NCI-H2081 treated with DMSO at 0.1 percent for 48 hours (cell line): ENCODE data around the gene CAPN2.
A peak's percentile ranks its signal among the peaks of the same experiment; 100 is the strongest.

Experiments used
- DNase-seq: peaks from one replicate; lab custom pipeline; 2025; lab: John Stamatoyannopoulos, UW

Gene CAPN2

DNA sequence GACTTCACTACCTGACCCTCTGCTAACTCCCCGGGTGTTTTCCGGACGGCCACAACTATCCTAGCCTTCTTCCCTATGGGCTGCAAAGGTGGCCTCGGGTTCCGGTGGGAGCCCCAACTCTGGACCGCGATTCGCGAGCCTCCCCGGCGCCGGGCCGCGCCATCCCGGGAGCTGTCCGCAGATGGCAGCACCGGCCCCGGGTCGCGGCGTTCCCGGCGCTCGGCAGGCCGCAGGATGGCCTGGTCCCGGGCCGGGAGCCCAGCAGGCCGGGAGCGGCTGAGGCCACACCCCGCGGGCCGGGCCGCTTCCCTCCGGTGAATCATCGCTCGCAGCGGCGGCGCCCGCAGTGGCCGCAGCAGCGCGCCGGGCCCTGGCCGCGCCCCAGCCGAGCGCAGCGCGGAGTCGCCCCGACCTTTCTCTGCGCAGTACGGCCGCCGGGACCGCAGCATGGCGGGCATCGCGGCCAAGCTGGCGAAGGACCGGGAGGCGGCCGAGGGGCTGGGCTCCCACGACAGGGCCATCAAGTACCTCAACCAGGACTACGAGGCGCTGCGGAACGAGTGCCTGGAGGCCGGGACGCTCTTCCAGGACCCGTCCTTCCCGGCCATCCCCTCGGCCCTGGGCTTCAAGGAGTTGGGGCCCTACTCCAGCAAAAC, at the start of gene CAPN2:
Gene CAPN2 (plus strand): TSS at position 346 of the 656 bp plus-strand sequence. CDS start 102 bp downstream, at position 448.
- no peak for DNase-seq

DNA sequence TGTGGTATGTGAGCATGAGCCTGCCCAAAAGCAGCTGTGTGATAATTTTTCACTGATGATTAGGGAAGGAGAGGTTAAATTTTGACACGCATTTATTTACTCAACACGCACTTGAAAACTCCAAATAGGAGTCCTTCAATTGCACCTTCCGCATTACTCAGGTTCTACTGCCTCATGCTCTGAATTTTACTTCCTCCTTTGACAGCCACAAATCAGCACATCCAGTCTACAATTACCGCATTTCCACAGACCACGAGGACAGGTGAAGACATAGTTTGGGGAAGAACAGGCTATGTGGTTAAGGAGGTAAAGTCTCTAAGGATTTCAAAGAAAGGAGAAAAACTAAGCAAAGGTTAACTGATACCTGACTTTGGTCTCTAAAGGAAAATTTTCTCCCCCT, 49.4 kb upstream of the CAPN2 start:
- DNase-seq: no peak

DNA sequence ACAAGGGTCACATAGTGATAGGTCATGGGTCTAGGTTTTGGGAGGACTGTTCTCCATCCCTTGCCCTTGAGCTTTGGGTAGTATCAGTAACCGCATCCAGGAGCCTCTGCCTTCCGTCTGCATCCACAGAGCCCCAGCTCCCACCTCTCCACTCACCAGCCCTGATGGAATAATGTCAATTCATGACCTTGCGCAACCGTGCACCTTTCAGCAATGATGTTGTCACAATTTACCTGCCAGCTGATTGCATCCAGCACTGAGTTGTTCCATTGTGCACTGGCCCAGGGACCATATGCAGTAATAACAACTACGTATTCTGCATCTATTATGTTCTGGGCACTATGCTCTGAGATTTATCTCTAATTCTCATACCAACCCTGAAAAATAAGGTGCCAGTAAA, 48.2 kb upstream of the CAPN2 start:
- no peak for DNase-seq

DNA sequence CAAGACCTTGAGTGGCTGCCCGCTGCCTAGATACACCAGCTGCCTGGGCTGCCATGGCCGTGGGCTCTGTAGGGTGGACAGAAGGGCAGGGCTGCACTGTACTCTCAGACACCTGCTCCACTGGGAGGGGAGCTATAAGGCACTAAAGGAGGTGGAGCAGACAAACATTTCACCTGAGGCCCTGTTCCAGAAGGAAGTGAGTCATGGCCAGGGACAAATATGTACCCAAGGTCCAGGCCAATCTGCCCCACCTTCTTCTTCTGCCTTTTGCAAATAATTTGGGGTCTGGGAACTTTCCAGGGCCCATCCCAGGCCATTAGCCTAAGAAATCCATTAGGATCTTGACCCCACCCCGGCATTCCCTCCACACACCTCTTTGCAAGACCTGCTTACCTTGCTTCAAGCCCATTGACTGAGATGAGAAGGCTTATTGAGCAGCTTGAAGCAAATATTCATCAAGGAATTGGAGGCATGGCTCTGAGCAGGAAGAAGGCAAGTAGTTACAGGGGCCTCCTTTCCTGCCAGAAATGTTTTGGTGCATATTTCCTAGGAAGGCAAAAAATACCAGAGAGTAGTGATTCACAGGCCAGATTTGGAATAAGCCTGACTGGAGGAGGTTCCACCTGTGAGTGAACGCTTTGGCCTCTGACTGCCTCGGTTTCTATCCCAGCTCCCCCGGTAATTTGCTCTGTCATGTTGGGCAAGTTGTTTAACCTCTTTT, 46.6 kb upstream of the CAPN2 start, which contains the start of gene CAPN8:
Gene CAPN8 (minus strand): TSS at position 110 of the 721 bp plus-strand sequence. CDS start 55 bp downstream, at position 55.
- DNase-seq: no peak

DNA sequence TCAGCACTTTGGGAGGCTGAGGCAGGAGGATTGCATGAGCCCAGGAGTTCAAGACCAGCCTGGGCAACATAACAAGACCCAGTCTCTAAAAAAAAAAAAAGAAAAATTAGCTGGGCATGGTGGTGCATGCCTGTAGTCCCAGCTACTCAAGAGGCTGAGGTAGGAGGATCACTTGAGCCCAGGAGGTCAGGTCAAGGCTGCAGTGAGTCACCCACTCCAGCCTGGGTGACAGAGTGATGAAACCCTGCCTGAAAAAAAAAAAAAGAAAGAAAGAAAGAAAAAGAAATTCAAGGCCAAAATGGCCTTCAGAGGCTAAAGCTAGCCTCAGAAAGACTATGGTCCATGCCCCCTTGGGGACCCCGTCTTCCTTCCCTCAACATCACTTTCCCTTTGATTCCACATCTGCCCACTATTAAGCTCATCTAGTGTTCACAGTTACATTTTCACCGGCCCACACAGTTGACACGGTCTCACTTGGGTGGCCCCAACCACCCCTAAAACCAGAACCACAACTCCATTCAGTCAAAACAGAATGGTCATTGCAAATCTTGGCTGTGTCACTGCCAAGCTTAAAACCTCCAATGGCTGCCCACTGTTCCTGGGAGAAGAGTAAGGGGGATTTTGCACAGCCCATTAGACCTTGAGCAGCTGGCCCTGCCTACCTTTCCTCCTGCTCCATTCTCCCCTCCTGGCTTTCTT, 44.7 kb upstream of the CAPN2 start:
- no peak for DNase-seq

DNA sequence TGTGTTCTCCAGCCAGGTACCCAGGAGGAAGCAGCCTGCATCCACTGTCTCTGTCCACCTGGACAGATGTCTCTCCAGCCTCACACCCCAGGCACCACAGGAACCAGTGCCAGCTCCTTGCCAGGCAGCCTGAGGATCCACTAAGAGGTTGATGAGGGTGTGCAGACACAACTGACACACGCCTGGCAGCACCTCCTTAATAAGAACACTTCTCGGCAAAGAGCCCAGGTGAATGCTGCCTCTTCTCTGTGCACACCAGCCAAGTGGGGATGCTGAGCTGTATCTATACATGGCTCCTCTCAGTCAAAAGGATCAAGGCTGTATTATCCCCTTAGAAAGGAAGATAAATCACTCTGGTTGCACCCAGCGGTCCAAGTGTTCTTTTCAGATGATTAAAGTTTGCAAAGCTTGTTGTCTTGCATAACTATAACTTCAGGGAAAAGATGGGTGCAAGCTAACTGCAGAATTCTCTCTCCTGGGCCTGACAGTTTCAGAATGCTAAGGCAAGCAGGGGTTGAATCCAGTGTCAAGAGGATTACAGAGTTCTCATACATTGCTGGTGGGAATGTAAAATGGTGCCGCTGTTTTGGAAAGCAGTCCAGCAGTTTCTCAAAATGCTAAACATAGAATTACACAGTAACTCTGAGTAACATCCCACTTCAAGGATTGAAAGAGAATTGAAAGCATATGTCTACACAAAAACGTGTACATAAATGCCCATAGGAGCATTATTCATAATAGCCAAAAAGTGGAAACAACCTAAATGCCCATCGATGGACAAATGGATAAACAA, 43.1 kb upstream of the CAPN2 start:
- DNase-seq: no peak

DNA sequence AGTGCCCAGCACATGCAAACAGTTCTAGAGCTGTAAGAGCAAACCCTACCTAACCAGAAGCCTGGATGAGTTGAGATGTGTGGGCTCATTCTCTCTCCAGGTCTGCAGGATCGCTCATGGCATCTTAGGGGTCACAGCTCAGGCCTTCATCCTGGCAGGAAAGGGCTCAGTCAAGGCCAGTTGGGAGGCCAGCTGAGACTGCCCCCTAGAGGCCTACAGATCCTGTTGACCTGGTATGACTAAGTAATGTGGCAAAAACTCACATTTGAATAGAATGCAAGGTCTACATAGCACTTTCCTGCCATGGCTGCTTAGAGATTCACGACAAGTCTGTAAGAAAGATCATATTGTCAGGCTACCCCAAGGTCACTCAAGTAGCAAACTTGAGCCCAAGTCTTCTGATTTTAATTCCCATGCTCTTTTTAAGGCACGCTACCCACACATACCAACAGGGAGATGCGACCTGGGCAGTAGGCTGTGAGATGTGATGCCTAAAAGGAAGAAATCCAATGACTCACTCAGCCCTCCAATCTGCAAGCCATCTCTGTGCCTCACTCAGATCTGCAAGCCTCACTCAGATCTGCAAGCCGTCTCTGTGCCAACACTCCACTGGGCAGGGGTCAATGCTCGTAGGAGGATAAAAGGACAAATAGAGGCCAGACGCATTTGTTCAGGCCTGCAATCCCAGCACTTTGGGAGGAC, 41.7 kb upstream of the CAPN2 start:
- DNase-seq: no peak

DNA sequence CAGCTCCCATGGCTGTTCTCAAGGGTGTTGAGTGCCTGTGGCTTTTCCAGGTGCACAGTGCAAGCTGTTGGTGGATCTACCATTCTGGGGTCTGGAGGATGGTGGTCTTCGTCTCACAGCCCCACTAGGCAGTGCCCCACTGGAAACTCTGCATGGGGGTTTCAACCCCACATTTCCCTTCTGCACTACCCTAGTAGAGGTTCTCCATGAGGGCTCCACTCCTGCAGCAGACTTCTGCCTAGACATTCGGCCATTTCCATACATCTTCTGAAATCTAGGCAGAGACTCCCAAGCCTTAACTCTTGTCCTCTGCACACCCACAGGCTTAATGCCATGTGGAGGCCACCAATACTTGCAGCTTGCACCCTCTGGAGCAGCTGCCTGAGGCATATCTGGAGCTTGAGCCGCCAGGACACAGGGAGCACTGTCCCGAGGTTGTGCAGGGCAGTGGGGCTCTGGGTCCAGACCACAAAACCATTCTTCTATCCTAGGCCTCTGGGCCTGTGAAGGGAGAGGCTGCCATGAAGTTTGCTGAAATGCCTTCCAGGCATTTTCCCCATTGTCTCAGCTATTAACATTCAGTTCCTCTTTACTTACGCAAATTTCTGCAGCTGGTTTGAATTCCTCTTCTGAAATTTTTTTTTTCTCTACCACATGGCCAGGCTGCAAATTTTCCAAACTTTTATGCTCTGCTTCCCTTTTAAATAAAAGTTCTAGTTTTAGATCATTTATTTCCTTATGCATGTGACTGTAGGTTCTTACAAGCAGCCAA, 38.0 kb upstream of the CAPN2 start:
- no peak for DNase-seq

DNA sequence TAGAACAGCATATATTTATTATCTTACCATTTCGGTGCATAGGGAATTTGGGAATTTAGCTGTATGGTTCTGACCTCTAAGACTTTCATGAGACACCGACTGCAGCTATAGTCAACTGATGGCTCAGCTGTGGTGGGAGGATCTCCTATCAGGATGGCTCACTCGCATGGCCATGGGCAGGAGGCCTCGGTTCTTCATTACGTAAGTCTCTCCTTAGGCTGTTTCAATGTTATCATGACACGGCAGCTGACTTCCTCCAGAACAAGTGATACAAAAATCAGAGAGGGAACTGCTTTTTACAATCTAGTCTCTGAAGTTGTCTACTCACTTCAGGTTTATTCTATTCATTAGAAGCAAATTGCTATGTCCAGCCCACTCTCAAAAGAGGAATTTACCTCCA, 33.5 kb upstream of the CAPN2 start:
- no peak for DNase-seq

DNA sequence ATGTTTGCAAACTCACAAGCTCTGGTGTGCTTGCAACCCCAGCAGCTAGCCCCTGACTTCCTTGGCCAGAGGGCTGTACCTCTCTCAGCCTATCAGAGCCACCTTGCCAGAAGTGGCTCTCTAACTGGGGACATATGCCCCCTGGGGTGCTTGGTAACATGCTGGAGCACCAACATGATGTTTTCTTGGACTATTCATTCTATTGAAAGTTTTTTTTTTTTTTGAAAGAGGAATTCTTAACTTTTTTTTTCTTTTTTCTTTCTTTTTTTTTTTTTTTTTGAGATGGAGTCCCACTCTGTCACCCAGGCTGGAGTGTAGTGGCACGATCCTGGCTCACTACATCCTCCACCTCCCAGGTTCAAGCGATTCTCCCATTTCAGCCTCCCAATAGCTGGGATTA, 32.2 kb upstream of the CAPN2 start:
- no peak for DNase-seq

DNA sequence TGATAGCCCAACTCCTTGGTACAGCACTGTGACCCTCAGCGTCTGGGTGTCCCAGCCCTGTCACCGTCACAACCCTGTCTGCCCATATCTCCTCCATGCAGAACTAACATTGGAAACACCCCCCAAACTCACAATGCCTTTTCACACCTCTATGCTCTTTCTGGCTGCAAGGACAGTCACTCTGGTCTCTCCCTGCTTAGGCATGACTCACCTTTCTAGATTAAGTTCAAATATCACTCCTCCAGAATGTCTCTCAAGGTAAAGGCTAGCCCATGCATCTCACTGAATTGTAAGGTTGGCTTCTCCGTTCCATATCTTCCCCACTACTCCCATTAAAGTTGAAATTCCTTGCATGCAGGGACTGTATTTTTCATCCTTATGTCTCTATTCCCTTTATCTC, 29.8 kb upstream of the CAPN2 start:
- no peak for DNase-seq

DNA sequence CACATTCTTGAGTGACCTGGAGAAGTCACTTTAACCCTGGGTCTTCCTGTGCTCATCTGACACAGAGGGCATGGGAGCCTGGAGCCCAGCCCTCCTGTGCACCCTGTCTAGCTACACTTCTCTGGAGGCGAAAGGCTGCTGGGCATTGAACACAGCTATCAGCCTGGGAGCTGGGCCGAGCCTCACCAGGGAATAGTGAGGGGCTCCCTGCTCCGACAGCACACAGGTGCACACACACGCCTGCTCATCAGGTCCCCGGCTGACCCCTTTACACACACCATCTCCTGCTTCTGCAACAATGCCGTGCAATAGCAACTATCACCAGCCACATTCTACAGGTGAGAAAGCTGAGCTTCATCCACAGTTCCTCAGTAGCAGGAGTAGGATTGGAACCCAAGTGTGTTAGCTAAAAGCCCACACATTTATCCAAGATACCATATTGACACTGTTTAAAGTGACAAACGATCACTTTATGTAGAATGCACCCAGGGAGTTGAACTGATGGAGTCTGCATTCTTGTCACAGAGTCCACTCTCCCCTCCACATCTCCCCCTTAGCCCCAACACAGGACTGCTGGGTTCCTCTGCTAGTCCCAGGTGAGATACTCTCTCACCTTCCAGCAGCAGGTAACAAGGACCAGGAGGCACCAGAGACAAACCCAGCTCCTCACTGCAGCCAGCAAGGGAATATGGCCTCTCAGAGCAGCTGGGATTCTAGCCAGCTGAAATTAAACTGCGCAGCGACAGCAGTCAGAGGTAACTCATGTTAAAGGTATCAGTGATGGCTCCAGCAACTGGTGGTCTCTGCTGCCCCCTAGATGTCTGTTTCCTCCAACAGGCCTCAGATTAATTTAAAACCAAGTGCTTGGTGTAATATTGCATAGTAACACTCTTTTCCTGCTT, 28.5 kb upstream of the CAPN2 start:
- DNase-seq: peak; percentile 63

DNA sequence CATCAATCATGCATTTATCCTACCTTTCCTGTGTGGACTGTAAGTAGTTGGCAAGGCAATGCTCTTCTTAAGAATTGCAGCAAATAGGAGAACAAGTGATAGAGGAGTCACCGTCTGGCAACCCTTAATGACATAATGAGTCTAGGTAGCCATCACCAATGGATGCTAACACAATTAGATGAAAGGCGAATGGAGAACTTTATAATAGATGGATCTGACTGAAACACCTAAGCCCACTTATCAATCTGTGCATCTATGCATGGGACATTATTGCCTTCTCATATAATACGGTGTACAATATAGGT, 27.9 kb upstream of the CAPN2 start:
- DNase-seq: no peak

DNA sequence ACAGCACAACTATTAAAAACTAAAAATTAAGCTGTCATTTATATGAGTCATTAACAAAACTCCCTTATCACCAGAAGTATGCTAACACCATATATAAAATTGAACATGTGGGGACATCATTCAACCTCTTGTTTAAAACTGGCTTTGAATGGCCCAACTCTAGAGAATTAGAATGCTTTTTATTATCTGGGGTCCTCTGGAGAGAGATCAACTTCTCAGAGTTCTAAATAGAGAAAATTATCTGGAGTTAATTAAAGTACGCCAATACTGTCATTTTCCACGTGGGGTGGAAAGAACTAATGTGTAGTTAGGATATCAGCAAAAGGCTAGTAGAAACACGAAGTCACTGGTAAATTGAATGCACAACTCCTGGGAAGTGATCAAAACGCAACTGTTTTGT, 21.2 kb upstream of the CAPN2 start:
- no peak for DNase-seq

DNA sequence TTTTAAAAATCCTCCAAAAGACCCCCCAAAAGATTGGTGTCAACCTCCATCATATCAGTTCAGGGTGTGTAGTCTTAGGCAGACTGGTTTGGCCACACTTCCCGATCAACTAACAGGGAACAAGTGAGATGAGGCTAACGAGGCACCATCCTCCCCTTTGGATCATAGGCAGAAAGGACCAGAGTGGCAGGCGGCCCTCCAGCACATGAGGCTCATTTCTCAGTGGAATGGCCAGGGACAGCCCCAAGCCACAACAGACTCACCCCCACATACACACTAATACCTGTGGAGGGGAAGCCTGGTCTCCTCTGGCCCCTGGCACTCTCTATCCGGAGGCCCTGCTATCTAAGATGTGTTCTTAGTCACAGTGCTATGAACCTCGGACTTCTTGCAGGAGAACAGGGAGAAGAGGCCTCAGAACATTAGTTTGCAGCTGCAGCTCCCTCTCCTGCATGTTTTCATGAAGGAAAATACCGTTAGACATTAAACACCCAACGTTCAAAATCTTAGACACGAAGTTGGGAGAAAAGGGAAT, 17.3 kb upstream of the CAPN2 start:
- no peak for DNase-seq

DNA sequence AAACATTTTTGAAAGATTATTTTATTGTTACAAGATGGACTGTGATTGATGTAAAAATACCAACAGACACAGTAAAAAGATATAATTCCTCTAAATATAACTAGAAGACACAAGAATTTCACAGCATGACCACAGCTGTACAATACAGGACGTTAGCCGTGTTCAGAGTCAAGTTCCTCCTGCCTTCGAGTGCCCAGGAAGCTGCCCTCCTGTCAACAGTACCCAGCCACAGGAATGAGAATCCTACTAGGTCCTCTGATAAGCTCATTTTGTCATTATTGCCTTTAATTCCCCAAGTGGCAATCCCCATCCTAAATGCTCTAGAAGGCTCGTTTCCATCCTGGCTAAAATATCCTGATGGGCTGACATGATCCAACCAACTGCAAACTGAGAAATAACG, 16.4 kb upstream of the CAPN2 start:
- DNase-seq: no peak

DNA sequence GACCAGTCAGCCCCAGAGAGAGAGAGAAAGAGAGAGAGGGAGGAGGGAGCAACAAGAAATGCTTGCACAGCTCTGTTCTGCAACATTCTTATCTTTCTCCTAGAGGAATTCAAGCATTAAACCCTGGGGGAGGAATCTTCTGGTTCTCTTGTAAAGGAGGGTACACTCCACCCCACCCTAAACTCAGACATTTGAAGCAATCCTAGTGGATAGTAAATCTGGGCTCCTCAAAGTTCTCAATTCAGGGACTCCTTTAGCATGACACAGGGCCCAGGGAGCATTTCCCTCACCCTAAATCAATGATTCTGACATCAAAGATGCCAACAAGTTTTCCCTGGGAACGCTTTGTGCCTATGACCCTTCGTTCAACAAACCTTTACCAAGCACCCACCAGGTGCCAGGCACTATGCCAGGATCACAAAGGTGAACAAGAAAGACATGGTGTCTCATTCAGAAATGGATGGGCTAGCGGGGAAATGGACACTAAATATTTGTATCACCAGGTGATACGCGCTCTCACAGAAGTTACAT, 11.9 kb upstream of the CAPN2 start:
- DNase-seq: no peak

DNA sequence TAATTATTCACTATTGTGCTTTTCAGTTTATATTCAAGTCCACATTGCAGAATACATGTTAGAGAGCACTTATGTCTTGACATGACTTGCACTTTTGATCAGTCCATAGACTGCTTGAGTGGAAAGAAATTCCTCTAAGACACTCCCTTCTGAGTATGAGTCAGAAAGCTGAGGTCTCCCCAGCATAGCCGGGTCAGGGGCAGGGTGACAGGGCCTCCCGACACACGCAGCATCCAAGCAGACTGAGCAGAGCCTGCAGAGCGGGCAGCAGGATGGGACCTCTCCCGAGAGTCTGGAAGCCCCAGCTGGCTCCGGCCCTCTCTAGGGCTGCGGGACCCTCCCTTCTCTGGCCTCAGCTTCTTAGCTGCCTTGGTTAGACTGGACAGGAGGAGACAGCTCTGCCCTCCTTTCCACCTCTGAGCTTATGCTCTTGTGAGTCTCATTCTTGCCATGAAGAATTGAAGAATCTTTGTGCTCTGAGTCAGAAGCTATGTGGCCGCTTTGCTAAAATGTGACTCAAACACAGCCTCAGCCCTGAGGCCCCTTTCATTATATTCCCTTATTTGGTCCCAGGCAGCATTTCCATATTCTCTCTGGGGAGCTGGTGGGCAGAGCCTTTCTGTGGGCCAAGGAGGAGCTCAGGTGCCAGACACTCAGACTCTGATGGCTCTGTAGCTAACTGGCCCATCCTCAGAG, 11.2 kb upstream of the CAPN2 start:
- DNase-seq: no peak
